NCI-H524 (cell line): ENCODE results near the gene VEZT.
"Not testable (repeated sequence)": the region's sequence is repeated elsewhere in the genome, so short reads cannot be mapped to it uniquely, and the experiment has no call there.

Experiments used
- DNase-seq, 2 experiments: peaks; one replicate each; lab custom pipeline; 2025; lab: John Stamatoyannopoulos, UW

The VEZT gene

DNA sequence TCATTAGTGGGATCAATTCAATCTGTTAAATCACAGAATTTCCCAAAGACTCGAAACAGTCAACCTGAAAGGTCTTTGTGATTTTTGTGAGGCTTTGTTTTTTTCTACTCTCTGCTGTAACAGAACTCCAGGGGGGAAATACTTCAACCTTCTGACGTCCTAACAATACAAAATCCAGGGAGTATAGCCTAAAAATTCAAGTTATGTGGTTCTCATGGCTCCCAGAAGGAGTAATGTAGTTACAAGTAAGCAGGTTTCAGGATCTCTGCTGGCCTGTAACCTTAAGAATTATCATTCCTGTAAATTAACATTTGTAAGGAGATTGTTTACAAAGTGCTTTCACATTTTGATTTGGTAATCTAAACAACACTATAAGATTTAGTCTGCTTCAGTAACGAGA is 39.9 kb downstream of the VEZT start:
- no peak for DNase-seq

DNA sequence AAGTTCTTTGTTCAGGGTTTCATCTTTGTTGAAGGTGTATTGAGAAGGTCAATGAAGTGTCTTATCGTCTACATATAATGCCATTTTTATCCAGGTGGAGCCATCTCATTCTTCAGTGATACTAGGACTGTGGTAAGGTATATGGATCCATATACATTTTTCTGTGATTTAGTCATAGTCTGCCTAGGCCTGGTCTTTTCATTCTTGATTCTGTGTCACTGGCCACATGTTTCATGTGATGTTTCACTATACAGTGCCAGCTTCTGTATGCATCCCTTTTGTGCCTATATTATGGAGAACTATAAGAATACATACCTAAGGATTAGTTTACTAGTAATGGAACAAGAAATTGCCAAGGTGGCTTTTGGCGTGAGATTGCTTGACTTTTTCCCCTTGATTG is 40.5 kb downstream of the VEZT start:
- no peak for DNase-seq

- DNase-seq: no peak
These were observed 41.2 kb downstream of the VEZT start for GRCh38 chr12:95258803-95259202.

GRCh38 chr12:95259368-95259767 is 41.8 kb downstream of the VEZT start:
- no peak for DNase-seq

GRCh38 chr12:95261109-95261508 is 43.5 kb downstream of the VEZT start:
- no peak for DNase-seq

DNA sequence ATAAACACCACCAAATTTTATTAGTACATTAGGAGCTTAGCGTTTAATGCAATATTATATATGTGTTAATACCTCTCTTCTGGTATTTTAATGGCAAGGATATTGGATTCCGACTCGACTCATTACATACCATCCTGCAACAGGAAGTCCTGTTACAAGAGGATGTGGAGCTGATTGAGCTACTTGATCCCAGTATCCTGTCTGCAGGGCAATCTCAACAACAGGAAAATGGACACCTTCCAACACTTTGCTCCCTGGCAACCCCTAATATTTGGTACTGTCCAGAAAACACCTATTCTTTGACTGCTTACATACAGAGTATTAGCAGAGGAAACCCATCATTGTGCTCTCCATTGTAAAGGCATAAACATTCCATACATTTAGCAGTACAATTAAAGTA is 45.2 kb downstream of the VEZT start:
- no peak for DNase-seq

DNA sequence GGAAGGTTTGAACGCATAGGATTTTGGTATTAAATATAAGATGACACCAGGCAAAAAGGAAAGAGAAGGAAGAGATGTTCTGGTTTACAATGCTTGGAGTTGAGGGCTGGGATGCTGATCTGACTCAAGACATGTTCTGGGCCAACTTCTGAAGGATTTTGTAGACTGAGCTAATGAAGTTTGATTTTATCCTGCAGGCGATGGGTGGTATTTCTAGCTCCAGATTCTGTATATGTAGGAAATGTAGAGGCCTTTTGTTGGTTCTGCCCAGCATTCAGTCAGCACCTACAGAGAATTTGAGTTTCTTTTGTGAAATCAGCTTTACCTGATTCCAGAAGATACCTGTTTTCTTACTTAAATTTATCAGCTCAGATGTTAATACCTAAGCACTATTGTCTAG is 48.2 kb downstream of the VEZT start:
- no peak for DNase-seq

DNA sequence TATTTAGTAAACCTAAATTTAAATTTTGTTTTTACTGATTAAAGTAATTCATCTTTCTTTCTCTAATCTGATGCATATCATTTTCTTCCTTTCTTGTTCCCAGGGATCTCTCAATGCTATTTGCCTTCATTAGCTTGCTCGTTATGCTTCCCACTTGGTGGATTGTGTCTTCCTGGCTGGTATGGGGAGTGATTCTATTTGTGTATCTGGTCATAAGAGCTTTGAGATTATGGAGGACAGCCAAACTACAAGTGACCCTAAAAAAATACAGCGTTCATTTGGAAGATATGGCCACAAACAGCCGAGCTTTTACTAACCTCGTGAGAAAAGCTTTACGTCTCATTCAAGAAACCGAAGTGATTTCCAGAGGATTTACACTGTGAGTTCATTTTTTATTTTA is 48.6 kb downstream of the VEZT start:
- DNase-seq: no peak

- DNase-seq: no peak
These were observed 52.3 kb downstream of the VEZT start for GRCh38 chr12:95269892-95270291.

DNA sequence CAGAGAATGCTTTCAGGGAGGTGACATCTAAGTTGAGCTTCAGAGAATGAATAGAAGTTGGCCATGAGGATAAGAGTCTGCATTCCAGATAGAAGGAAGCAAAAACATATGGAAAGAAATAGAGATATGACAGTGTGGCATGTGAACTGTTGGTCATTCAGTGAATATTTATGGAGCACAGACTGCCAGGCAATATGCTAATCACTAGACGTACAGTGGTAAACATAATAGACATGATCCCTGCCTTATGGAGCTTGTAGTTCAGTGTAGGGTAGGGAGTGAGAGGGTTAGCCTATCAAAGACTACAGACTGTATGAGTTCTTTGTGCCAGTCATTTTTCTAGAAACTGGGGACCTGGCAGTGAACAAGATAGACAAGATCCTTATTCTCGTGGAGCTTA is 53.9 kb downstream of the VEZT start:
- DNase-seq: no peak

DNA sequence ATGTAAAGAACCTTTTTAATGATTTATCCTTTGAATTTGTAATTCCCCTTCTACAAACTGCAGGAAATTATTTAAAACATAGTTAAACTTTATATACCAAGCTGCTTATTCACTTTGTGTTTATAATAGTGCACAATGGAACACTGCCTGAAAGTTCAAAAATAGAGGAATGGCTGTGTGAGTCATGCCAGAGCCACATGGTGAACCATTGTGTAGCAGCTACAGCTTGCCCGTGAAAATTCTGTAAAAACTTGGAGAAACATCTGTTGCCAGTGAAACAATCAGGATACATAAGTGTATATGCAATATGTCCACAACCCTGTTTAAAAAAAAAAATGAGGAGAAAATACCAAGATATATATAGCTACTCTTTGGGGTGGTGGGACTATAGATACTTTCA is 59.5 kb downstream of the VEZT start:
- peak in 1 of 2 experiments; percentile 7 for DNase-seq

DNA sequence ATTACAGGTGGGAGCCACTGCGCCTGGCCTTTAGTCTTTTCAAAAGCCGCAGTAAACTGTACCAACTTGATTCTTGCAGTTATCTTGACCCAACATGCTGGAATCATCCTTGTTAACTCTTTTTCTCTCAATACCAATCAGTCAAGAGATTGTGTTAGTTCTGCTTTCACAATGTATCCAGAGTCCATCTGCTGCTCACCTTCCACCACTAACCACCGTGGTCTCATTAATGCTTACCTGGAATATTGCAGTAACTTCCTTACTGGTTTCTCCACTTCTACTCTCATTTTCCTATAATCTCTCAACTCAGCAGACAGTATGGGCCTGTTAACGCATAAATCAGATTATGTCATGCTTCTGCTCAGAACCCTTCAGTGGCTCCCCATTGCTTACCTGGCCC is 62.2 kb downstream of the VEZT start:
- DNase-seq: no peak

GRCh38 chr12:95282266-95282665 is 64.7 kb downstream of the VEZT start:
- DNase-seq: no peak

- no peak for DNase-seq
These were observed 65.8 kb downstream of the VEZT start for GRCh38 chr12:95283371-95283770.

DNA sequence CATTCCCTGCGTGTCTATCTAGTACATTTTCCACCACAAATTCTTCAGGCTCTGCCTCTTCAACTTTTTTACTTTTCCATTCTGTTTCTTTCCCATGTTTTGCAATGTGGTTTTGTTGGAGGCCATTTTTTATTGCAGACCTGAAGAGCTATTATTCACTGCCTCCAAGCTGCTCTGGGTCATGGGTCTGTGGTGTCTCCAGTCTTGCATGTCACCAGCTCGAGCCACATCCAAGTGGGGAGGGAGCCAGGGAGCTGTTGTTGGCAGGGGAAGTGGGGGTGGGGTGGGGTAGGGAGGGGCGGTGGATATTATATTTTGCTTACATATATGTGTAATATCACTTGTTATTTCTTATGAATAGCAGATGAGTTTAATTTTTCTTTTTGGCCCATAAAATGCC is 69.1 kb downstream of the VEZT start:
- DNase-seq: no peak

DNA sequence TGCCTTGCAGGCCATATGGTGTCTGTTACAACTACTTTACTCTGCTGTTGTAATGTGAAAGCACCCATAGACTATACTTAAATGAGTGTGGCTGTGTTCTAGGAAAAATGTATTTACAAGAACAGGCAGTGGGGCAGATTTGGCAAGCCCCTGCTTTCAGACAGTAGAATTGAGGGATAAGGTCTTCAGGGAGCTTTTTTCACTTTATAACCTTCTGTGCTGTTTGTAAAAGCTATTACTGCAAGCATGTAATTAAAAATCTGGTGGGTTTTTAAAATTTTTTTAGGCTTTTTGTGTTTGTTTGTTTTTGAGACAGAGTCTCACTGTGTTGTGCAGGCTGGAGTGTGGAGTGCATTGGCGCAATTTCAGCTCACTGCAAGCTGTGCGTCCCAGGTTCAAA is 73.9 kb downstream of the VEZT start:
- DNase-seq: peak in 1 of 2 experiments; percentile 6

- DNase-seq: no peak
These were observed 81.3 kb downstream of the VEZT start for GRCh38 chr12:95298916-95299315.

DNA sequence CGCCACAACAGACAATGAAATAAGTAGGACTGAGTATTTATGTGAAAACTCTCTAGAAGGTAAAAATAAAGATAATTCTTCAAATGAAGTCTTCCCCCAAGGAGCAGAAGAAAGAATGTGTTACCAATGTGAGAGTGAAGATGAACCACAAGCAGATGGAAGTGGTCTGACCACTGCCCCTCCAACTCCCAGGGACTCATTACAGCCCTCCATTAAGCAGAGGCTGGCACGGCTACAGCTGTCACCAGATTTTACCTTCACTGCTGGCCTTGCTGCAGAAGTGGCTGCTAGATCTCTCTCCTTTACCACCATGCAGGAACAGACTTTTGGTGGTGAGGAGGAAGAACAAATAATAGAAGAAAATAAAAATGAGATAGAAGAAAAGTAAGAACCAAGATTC is 82.7 kb downstream of the VEZT start:
- DNase-seq: peak in 1 of 2 experiments; percentile 48

DNA sequence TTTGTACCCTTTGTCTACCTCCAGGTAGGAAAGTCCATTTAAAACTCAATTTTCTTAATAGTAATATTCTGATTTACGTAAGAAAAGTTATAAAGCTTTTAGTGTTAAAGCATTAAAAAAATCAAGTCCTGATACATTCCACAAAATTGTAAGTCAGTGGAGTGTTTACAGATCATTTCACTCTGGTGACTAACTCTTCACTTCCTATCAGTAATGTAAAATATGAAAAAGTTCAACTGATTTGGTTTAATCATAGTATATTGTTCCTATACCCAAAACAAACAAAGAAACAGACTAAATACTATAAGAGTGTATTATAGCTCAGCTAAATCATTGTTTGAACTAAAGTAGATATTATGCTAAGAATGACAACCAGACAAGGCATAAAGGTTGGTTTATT is 85.9 kb downstream of the VEZT start:
- no peak for DNase-seq

DNA sequence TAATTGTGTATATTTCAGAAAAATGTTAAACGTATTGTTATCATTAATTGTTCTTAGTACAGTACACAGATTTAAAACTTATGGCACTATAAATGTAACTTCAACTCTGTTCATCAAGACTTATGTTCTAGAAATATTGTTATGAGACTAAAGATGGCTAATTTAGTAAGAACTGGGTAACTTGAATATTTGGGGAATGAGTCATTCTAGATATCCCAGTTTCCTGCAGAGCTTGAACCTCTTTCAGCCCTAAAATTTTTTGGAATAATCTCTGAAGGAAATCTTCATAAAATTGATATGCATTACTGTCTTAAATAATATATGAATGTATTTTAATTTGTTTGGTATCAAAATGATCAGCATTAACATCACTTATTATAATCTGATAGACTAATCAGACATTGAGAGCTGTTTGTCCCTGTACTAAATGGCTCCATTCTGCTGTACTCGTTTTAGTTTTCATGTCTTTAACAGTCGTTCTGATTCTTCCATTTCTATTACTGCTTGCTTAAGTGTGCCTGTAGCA is 87.1 kb downstream of the VEZT start:
- no peak for DNase-seq

DNA sequence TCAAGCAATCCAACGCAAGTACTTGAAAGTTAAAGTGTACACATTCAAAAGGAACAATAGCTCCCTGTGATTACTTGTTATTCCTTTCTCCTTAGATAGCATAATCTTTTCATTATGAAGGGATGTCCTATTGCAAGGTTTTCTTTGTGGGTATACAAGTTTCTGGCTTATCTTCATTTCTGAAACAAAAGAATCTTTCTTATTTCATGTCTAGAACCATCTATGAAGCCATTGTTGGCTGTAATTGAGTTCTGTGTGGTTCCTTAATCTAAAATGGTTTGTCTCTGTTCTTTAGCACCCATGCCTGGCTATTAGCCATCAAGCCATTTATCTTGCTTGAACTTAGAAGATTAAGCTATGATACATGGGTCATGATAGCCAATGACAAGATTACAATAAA is 95.0 kb downstream of the VEZT start:
- DNase-seq: no peak

GRCh38 chr12:95314756-95315155 is 97.1 kb downstream of the VEZT start:
- not testable (repeated sequence) for DNase-seq

- no peak for DNase-seq
These were observed 99.2 kb downstream of the VEZT start for GRCh38 chr12:95316798-95317197.

- DNase-seq: no peak
These were observed 100.5 kb downstream of the VEZT start for GRCh38 chr12:95318071-95318545.
